Fibroblast of lung (primary cell): ENCODE results near the gene NPFFR1. TPM values are rescaled to one million over a fixed set of nuclear protein-coding genes. Genes with fewer than 3 reads are reported as not detected.

Source experiments
- DNase-seq, 2 donors: peaks; one replicate each; pipeline versions ENCODE4 v3.0.0 to v3.0.0-alpha.2; 2010; ENCODE audit warnings: low read depth in 2 of 2
- H2AFZ ChIP-seq: 2 replicates; pipeline ENCODE4 v1.5.1; 2012; ENCODE audit warnings: low read length, control low read depth, inconsistent platforms
- H3K27ac ChIP-seq: 2 replicates; pipeline ENCODE4 v1.5.1; 2011; ENCODE audit warnings: low read length, control low read depth; ENCODE audit not compliant: insufficient read depth
- H3K27me3 ChIP-seq: 2 replicates; pipeline ENCODE4 v1.5.1; 2011; ENCODE audit warnings: mild to moderate bottlenecking, low read length; ENCODE audit not compliant: control insufficient read depth, insufficient read depth
- H3K36me3 ChIP-seq: 2 replicates; pipeline ENCODE4 v1.5.1; 2011; ENCODE audit warnings: low read length; ENCODE audit not compliant: control insufficient read depth, insufficient read depth
- H3K4me1 ChIP-seq: 2 replicates; pipeline ENCODE4 v1.5.1; 2011; ENCODE audit warnings: low read length; ENCODE audit not compliant: control insufficient read depth, insufficient read depth; ENCODE audit errors: extremely low read depth
- H3K4me2 ChIP-seq: 2 replicates; pipeline ENCODE4 v1.5.1; 2011; ENCODE audit warnings: low read length, control low read depth; ENCODE audit not compliant: insufficient read depth; ENCODE audit errors: extremely low read depth
- H3K4me3 ChIP-seq, 4 experiments: fragments of 200-600 bp in 1 of 4; sonication (generic) in 1 of 4; replicated peaks in 1 of 4; 2 replicates each; pipeline ENCODE4 v1.5.1; 2011 to 2016; ENCODE audit warnings: low read length in 4 of 4, low read depth in 3 of 4, mild to moderate bottlenecking in 3 of 4, control low read depth in 2 of 4, inconsistent platforms in 1 of 4, mixed read lengths in 1 of 4; ENCODE audit not compliant: insufficient read depth in 1 of 4; ENCODE audit errors: control extremely low read depth in 1 of 4
- H3K79me2 ChIP-seq: 2 replicates; pipeline ENCODE4 v1.5.1; 2012; ENCODE audit warnings: mild to moderate bottlenecking, low read length, inconsistent platforms; ENCODE audit not compliant: control insufficient read depth, insufficient read depth
- H3K9ac ChIP-seq: 2 replicates; pipeline ENCODE4 v1.5.1; 2011; ENCODE audit warnings: mild to moderate bottlenecking, low read length, control low read depth; ENCODE audit not compliant: insufficient read depth
- H3K9me3 ChIP-seq: 2 replicates; pipeline ENCODE4 v1.5.1; 2012; ENCODE audit warnings: low read depth, low read length; ENCODE audit not compliant: control insufficient read depth, insufficient read depth
- H4K20me1 ChIP-seq: 2 replicates; pipeline ENCODE4 v1.5.1; 2011; ENCODE audit warnings: low read length; ENCODE audit not compliant: control insufficient read depth, insufficient read depth; ENCODE audit errors: extremely low read depth
- EZH2 ChIP-seq: IDR thresholded peaks from 2 replicates; pipeline ENCODE4 v1.5.1; 2012; ENCODE audit warnings: low read length, control low read depth, mild to moderate bottlenecking; ENCODE audit errors: missing control alignments
- polyA plus RNA-seq, 2 donors: library from polyadenylated mRNA; depleted of rRNA in 1 of 2; stranded (reverse) in 1 of 2; unstranded in 1 of 2; fragments of >200 nt; gene quantifications; 2 replicates each; pipeline ENCODE4 v1.2.1, GENCODE V29; 2011 to 2012; ENCODE audit warnings: missing spikeins in 1 of 2
- total RNA-seq: library from RNA; depleted of rRNA; stranded (reverse); fragments of >200 nt; gene quantifications from 2 replicates; pipeline ENCODE4 v1.2.1, GENCODE V29; 2014
- TF ChIP-seq, protein P1 (sequence below), 2 donors: IDR thresholded peaks in 1 of 2; conservative IDR thresholded peaks in 1 of 2; 1 replicate in 1 of 2; 2 replicates in 1 of 2; pipeline ENCODE4 v1.5.1; 2011 to 2012; ENCODE audit warnings: low read length in 2 of 2, control low read depth in 1 of 2, inconsistent platforms in 1 of 2, low read depth in 1 of 2, mild to moderate bottlenecking in 1 of 2

Gene NPFFR1
- total and polyA plus RNA-seq, 2 donors (not counting 1 experiment from before 2014, with no cell fraction given): not detected

DNA sequence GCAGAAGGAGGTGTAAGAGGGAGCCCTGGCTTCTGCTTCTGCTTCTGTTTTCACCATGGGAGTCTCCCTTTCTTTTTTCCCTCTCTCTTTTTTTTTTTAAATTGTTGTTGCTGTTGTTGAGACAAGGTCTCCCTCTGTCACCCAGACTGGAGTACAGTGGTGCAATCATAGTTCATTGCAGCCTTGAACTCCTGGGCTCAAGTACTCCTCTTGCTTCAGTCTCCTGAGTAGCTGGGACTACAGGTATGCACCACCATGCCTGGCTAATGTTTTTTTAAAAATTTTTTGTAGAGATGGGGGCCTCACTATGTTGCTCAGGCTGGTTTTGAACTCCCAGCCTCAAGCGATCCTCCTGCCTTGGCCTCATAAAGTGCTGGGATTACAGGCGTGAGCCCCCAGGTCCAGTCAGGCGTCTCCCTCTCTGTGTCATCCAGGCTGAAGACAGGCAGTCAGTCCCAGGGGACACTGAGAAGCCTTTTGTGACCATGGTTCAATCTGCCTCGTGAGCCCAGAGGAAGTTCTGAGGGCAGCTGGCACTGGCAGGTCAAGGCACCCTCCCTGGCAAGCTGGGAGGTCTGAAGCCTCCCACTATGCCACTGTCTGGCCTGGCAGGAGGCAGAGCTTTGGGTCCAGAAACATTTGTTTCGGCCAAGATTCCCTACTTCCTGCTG lies 33.6 kb upstream of the NPFFR1 start:
- Histone ChIP-seq H3K4me1 (no peaks in the 10 kb centered on the region), H3K79me2 (no peaks in the 10 kb centered on the region), H3K9ac (no peak overlapping the region), H4K20me1 (no peaks in the 10 kb centered on the region), H3K9me3 (no peaks in the 10 kb centered on the region), H3K36me3 (no peaks in the 10 kb centered on the region), H3K27ac (no peak overlapping the region), H3K27me3 (no peaks in the 10 kb centered on the region), H3K4me3 (no peak overlapping the region), H2AFZ (no peak overlapping the region), H3K4me2 (no peak overlapping the region)
- no peak for TF ChIP-seq EZH2
- TF ChIP-seq, protein P1, sequence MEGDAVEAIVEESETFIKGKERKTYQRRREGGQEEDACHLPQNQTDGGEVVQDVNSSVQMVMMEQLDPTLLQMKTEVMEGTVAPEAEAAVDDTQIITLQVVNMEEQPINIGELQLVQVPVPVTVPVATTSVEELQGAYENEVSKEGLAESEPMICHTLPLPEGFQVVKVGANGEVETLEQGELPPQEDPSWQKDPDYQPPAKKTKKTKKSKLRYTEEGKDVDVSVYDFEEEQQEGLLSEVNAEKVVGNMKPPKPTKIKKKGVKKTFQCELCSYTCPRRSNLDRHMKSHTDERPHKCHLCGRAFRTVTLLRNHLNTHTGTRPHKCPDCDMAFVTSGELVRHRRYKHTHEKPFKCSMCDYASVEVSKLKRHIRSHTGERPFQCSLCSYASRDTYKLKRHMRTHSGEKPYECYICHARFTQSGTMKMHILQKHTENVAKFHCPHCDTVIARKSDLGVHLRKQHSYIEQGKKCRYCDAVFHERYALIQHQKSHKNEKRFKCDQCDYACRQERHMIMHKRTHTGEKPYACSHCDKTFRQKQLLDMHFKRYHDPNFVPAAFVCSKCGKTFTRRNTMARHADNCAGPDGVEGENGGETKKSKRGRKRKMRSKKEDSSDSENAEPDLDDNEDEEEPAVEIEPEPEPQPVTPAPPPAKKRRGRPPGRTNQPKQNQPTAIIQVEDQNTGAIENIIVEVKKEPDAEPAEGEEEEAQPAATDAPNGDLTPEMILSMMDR (conservative IDR thresholded peaks at IDR 0.05 in 1 of 2, IDR thresholded peaks at IDR 0.05 in 1 of 2; ENCODE audit: low read depth in 1 of 2, low read length in 2 of 2): no peak
- no peak for DNase-seq

GRCh38 chr10:70315815-70316214 lies 32.0 kb upstream of the NPFFR1 start:
- H3K9ac ChIP-seq: no peak overlapping the region
- no peak overlapping the region for H2AFZ ChIP-seq
- no peaks in the 10 kb centered on the region for H3K36me3 ChIP-seq
- H3K4me1 ChIP-seq: no peaks in the 10 kb centered on the region
- no peak overlapping the region for H3K4me3 ChIP-seq
- H3K27me3 ChIP-seq: no peaks in the 10 kb centered on the region
- H3K27ac ChIP-seq: no peak overlapping the region
- no peak for DNase-seq
- TF ChIP-seq, protein P1 (conservative IDR thresholded peaks at IDR 0.05 in 1 of 2, IDR thresholded peaks at IDR 0.05 in 1 of 2; ENCODE audit: low read depth in 1 of 2, low read length in 2 of 2): no peak
- no peak for TF ChIP-seq EZH2
- no peaks in the 10 kb centered on the region for H3K9me3 ChIP-seq
- H3K4me2 ChIP-seq: no peak overlapping the region
- no peaks in the 10 kb centered on the region for H3K79me2 ChIP-seq
- no peaks in the 10 kb centered on the region for H4K20me1 ChIP-seq

GRCh38 chr10:70315276-70315675 lies 31.5 kb upstream of the NPFFR1 start:
- Histone ChIP-seq H2AFZ (no peak overlapping the region), H3K36me3 (no peaks in the 10 kb centered on the region), H3K4me1 (no peaks in the 10 kb centered on the region), H3K27me3 (no peaks in the 10 kb centered on the region), H3K4me3 (no peak overlapping the region), H3K4me2 (no peak overlapping the region), H3K27ac (no peak overlapping the region), H4K20me1 (no peaks in the 10 kb centered on the region), H3K79me2 (no peaks in the 10 kb centered on the region), H3K9me3 (no peaks in the 10 kb centered on the region), H3K9ac (no peak overlapping the region)
- TF ChIP-seq, protein P1 (conservative IDR thresholded peaks at IDR 0.05 in 1 of 2, IDR thresholded peaks at IDR 0.05 in 1 of 2; ENCODE audit: low read depth in 1 of 2, low read length in 2 of 2): no peak
- no peak for TF ChIP-seq EZH2
- no peak for DNase-seq
